ENCODE measurements around the gene TRIM6.

TRIM6 gene, protein sequence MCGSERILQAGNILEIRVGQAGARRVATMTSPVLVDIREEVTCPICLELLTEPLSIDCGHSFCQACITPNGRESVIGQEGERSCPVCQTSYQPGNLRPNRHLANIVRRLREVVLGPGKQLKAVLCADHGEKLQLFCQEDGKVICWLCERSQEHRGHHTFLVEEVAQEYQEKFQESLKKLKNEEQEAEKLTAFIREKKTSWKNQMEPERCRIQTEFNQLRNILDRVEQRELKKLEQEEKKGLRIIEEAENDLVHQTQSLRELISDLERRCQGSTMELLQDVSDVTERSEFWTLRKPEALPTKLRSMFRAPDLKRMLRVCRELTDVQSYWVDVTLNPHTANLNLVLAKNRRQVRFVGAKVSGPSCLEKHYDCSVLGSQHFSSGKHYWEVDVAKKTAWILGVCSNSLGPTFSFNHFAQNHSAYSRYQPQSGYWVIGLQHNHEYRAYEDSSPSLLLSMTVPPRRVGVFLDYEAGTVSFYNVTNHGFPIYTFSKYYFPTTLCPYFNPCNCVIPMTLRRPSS

DNA sequence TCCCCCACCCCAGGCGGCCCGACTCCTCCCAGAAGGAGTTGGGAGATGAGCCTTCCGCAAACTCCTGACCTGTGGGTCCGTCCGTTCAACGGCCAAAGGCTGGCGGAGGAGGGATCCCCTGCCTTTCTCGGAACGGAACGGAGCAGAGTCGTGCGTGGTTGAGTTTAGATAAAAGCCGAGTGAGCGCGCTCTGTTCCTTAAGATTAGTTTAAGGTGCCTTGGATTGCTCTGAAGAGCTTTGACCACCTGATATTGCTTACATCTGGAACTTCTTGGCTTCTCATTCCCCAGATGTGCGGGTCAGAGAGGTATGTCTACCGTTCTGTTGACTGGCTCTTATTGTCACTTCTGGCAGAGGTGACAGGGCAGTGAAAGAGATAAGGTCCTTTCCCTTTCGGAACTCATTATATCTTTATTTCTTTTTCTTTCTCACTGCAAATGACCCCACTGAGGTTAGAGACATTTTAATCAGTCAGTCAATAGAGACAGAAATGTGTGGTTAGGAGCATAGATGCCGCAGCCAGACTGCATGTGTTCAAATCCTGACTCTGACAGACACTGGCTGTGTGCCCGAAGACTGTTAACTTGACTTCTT lies at the start of gene TRIM6:
TRIM6 (plus strand) TSS at position 31 of the 595 bp plus-strand sequence; CDS start at position 292, 261 bp downstream.
- no peaks in the 10 kb centered on the region for H3K27me3 ChIP-seq (ENCODE audit: low read depth, low read length)
- H3K27ac ChIP-seq (ENCODE audit: low read length): peak within 1 kb of the TSS; percentile 64
- H3K4me3 ChIP-seq (ENCODE audit: low read depth in 1 of 2, low read length in 2 of 2): peak within 1 kb of the TSS; percentile 60 to 67
- peaks cover 0 to 29% of the 10 kb centered on the region in 2 donors for H3K4me1 ChIP-seq (ENCODE audit: control insufficient read depth in 1 of 2, insufficient read depth in 2 of 2, low read length in 2 of 2)
- H3K9me3 ChIP-seq (ENCODE audit: control insufficient read depth in 1 of 2, low read length in 2 of 2): no peaks in the 10 kb centered on the region
- no peaks in the 10 kb centered on the region for H3K36me3 ChIP-seq (ENCODE audit: control insufficient read depth in 1 of 2, insufficient read depth in 2 of 2, low read length in 2 of 2)

DNA sequence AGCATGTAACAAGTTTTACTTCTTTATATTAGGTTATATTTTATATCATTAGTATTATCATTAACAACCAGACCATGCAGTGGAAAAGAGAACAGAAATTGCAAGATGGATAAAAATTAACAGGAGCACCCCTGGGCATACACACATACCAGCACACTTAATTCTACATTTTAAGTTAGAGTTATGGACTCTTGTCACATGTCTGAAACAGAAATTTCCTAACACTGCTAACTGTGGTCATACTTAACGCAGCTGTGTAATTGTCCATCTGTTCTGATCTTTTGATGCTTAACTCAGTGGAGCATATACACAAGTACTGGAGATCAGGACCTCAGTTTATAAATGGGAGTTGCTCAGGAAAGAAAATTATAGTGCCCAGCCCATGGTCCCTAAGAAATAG lies 48.5 kb upstream of the TRIM6 start:
- Histone ChIP-seq H3K27me3 (ENCODE audit: low read depth, low read length) (no peaks in the 10 kb centered on the region), H3K9me3 (ENCODE audit: control insufficient read depth in 1 of 2, low read length in 2 of 2) (no peaks in the 10 kb centered on the region), H3K4me1 (ENCODE audit: control insufficient read depth in 1 of 2, insufficient read depth in 2 of 2, low read length in 2 of 2) (no peaks in the 10 kb centered on the region), H3K4me3 (ENCODE audit: low read depth in 1 of 2, low read length in 2 of 2) (no peak overlapping the region), H3K36me3 (ENCODE audit: control insufficient read depth in 1 of 2, insufficient read depth in 2 of 2, low read length in 2 of 2) (no peaks in the 10 kb centered on the region), H3K27ac (ENCODE audit: low read length) (no peak overlapping the region)

GRCh38 chr11:5548440-5548839 lies 48.0 kb upstream of the TRIM6 start, which contains the start of gene OR52H1:
Gene OR52H1, minus strand, starts transcription at chr11:5548540. Its CDS starts 3,035 bp downstream, at chr11:5545505.
- Histone ChIP-seq H3K36me3 (ENCODE audit: control insufficient read depth in 1 of 2, insufficient read depth in 2 of 2, low read length in 2 of 2) (no peaks in the 10 kb centered on the region), H3K27ac (ENCODE audit: low read length) (no peak within 1 kb of the TSS), H3K27me3 (ENCODE audit: low read depth, low read length) (no peaks in the 10 kb centered on the region), H3K9me3 (ENCODE audit: control insufficient read depth in 1 of 2, low read length in 2 of 2) (no peaks in the 10 kb centered on the region), H3K4me3 (ENCODE audit: low read depth in 1 of 2, low read length in 2 of 2) (no peak within 1 kb of the TSS), H3K4me1 (ENCODE audit: control insufficient read depth in 1 of 2, insufficient read depth in 2 of 2, low read length in 2 of 2) (no peaks in the 10 kb centered on the region)

DNA sequence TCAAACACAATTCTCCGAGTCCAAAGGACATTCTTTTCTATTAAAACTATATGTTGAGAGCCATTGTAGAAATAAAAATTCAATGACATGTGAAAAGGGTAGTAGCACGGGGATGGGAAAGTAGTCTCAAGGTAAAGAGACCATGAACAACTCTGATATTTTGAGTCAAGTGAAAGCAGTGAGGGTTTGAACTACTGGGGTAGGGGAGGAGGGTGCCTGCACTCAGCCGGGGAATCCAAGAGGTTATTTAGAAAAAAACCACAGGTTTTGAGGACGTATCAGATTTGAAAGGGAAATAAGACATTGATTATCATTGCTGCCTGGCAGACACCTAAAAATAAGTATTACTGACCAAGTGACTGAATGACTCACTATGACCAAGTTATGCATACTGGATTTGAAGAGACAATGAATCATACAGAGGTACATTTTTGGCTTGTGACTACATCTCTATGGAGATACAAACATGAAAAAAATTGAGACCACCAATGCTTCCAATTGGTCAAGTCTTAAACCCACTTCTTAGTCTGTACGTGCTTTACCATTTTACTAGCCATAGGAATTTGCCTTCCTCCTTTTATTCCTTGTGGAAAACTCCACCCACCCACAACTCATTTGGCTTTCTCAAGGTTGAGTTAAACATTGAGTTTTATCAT lies 45.9 kb upstream of the TRIM6 start:
- H3K9me3 ChIP-seq (ENCODE audit: control insufficient read depth in 1 of 2, low read length in 2 of 2): no peaks in the 10 kb centered on the region
- H3K27ac ChIP-seq (ENCODE audit: low read length): no peak overlapping the region
- H3K4me3 ChIP-seq (ENCODE audit: low read depth in 1 of 2, low read length in 2 of 2): no peak overlapping the region
- no peaks in the 10 kb centered on the region for H3K27me3 ChIP-seq (ENCODE audit: low read depth, low read length)
- H3K4me1 ChIP-seq (ENCODE audit: control insufficient read depth in 1 of 2, insufficient read depth in 2 of 2, low read length in 2 of 2): no peaks in the 10 kb centered on the region
- H3K36me3 ChIP-seq (ENCODE audit: control insufficient read depth in 1 of 2, insufficient read depth in 2 of 2, low read length in 2 of 2): no peaks in the 10 kb centered on the region

GRCh38 chr11:5553343-5553742 lies 43.1 kb upstream of the TRIM6 start:
- Histone ChIP-seq H3K27ac (ENCODE audit: low read length) (no peak overlapping the region), H3K27me3 (ENCODE audit: low read depth, low read length) (no peaks in the 10 kb centered on the region), H3K9me3 (ENCODE audit: control insufficient read depth in 1 of 2, low read length in 2 of 2) (no peaks in the 10 kb centered on the region), H3K36me3 (ENCODE audit: control insufficient read depth in 1 of 2, insufficient read depth in 2 of 2, low read length in 2 of 2) (no peaks in the 10 kb centered on the region), H3K4me3 (ENCODE audit: low read depth in 1 of 2, low read length in 2 of 2) (no peak overlapping the region), H3K4me1 (ENCODE audit: control insufficient read depth in 1 of 2, insufficient read depth in 2 of 2, low read length in 2 of 2) (no peaks in the 10 kb centered on the region)

DNA sequence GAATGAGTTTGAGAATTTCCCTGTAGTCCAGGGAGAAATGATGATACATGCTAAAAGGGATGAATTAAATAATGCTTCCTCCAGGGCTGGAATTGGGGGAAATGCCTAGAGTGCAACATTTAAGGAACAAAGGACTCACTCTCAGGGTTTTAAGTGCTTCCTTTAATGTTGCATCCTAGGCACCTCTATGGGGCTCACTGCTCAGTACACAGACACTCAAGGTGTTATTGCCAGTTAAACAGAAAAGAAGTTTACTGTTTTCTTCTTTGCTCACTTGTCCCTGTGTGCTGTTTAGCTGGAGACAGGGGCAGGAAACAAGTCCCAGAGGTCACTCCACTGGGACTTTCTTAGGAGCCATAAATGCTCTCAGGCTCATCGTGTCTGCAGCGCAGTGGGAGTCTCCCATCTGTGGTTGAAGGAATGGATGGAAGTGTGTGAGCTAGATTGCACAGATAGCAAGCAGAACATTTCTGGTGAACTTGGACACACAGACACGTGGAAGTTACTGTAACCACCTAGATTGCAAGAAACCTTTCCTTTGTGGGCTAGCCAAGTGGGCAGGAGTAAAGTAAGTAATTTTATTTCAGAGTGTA lies 39.7 kb upstream of the TRIM6 start:
- Histone ChIP-seq H3K4me3 (ENCODE audit: low read depth in 1 of 2, low read length in 2 of 2) (no peak overlapping the region), H3K4me1 (ENCODE audit: control insufficient read depth in 1 of 2, insufficient read depth in 2 of 2, low read length in 2 of 2) (no peaks in the 10 kb centered on the region), H3K36me3 (ENCODE audit: control insufficient read depth in 1 of 2, insufficient read depth in 2 of 2, low read length in 2 of 2) (no peaks in the 10 kb centered on the region), H3K9me3 (ENCODE audit: control insufficient read depth in 1 of 2, low read length in 2 of 2) (no peaks in the 10 kb centered on the region), H3K27ac (ENCODE audit: low read length) (no peak overlapping the region), H3K27me3 (ENCODE audit: low read depth, low read length) (no peaks in the 10 kb centered on the region)

GRCh38 chr11:5557751-5558150 lies 38.7 kb upstream of the TRIM6 start:
- Histone ChIP-seq H3K27ac (ENCODE audit: low read length) (no peak overlapping the region), H3K4me1 (ENCODE audit: control insufficient read depth in 1 of 2, insufficient read depth in 2 of 2, low read length in 2 of 2) (no peaks in the 10 kb centered on the region), H3K9me3 (ENCODE audit: control insufficient read depth in 1 of 2, low read length in 2 of 2) (no peaks in the 10 kb centered on the region), H3K36me3 (ENCODE audit: control insufficient read depth in 1 of 2, insufficient read depth in 2 of 2, low read length in 2 of 2) (no peaks in the 10 kb centered on the region), H3K4me3 (ENCODE audit: low read depth in 1 of 2, low read length in 2 of 2) (no peak overlapping the region), H3K27me3 (ENCODE audit: low read depth, low read length) (no peaks in the 10 kb centered on the region)

- Histone ChIP-seq H3K9me3 (ENCODE audit: control insufficient read depth in 1 of 2, low read length in 2 of 2) (no peaks in the 10 kb centered on the region), H3K36me3 (ENCODE audit: control insufficient read depth in 1 of 2, insufficient read depth in 2 of 2, low read length in 2 of 2) (no peaks in the 10 kb centered on the region), H3K4me3 (ENCODE audit: low read depth in 1 of 2, low read length in 2 of 2) (no peak overlapping the region), H3K4me1 (ENCODE audit: control insufficient read depth in 1 of 2, insufficient read depth in 2 of 2, low read length in 2 of 2) (no peaks in the 10 kb centered on the region), H3K27me3 (ENCODE audit: low read depth, low read length) (no peaks in the 10 kb centered on the region), H3K27ac (ENCODE audit: low read length) (no peak overlapping the region)
These were observed 32.0 kb upstream of the TRIM6 start for GRCh38 chr11:5564259-5565019.

GRCh38 chr11:5574654-5575053 lies 21.8 kb upstream of the TRIM6 start:
- Histone ChIP-seq H3K27me3 (ENCODE audit: low read depth, low read length) (no peaks in the 10 kb centered on the region), H3K27ac (ENCODE audit: low read length) (no peak overlapping the region), H3K9me3 (ENCODE audit: control insufficient read depth in 1 of 2, low read length in 2 of 2) (no peaks in the 10 kb centered on the region), H3K4me3 (ENCODE audit: low read depth in 1 of 2, low read length in 2 of 2) (no peak overlapping the region), H3K36me3 (ENCODE audit: control insufficient read depth in 1 of 2, insufficient read depth in 2 of 2, low read length in 2 of 2) (no peaks in the 10 kb centered on the region), H3K4me1 (ENCODE audit: control insufficient read depth in 1 of 2, insufficient read depth in 2 of 2, low read length in 2 of 2) (no peaks in the 10 kb centered on the region)

DNA sequence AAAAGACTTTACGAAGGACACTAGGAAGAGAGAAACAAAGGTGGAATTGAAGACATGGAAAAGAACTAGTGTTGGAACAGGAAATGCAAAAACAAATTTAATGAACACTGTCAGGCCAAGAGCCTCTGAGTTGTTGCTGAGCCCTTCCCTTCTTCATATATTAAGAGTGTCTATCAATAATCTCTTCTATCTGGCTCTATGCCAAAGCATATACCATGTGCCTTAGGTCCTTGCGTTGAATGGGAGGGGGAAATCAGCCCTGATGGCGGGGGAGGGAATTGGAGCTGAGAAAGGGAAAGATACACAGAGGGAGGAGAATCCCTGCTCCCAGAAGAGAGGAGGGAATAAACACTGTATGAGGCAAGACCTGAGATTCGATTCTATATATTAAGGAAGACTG lies 21.3 kb upstream of the TRIM6 start:
- Histone ChIP-seq H3K9me3 (ENCODE audit: control insufficient read depth in 1 of 2, low read length in 2 of 2) (no peaks in the 10 kb centered on the region), H3K4me3 (ENCODE audit: low read depth in 1 of 2, low read length in 2 of 2) (no peak overlapping the region), H3K27me3 (ENCODE audit: low read depth, low read length) (no peaks in the 10 kb centered on the region), H3K4me1 (ENCODE audit: control insufficient read depth in 1 of 2, insufficient read depth in 2 of 2, low read length in 2 of 2) (no peaks in the 10 kb centered on the region), H3K36me3 (ENCODE audit: control insufficient read depth in 1 of 2, insufficient read depth in 2 of 2, low read length in 2 of 2) (no peaks in the 10 kb centered on the region), H3K27ac (ENCODE audit: low read length) (no peak overlapping the region)
